ENCODE data around the gene CEP350. TPM values are rescaled to one million over a fixed set of nuclear protein-coding genes. Genes with fewer than 3 reads are reported as not detected.

The CEP350 gene
- total RNA-seq, 1 donor from 2014 or later, result 37.8 TPM

DNA sequence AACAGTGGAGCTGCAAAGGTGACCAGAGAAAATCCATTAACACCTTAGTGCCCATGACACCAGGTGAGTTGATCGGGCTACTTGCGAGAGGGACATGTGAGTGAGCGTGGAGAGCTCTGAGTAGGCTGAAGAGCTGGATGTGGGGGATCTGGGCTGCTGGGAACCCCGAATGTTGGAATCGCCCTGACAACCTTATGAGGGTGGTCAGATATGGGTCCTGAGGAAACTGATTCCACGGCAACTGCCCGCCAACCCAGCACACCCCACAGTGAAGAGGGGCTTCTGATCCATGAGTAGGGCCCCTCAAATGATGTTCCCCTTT is 199.4 kb downstream of the CEP350 start:
- intact Hi-C loops (cut with DNase I), result loop anchor here (2.0 to 10.0 kb wide), 4 partner anchors 199 to 933 kb away; partner anchors contain the start of genes CEP350, IER5, STX6 and TOR1AIP1
- H3K36me3 ChIP-seq, result no peaks in the 10 kb centered on the region
- H3K4me1 ChIP-seq, result peaks cover 4 to 17% of the 10 kb centered on the region in 2 donors
- H3K27ac ChIP-seq, result peak overlapping the region; percentile 82 to 85
- no peak for DNase-seq (ENCODE audit: low spot score in 2 of 2)
- TF ChIP-seq, protein P1, sequence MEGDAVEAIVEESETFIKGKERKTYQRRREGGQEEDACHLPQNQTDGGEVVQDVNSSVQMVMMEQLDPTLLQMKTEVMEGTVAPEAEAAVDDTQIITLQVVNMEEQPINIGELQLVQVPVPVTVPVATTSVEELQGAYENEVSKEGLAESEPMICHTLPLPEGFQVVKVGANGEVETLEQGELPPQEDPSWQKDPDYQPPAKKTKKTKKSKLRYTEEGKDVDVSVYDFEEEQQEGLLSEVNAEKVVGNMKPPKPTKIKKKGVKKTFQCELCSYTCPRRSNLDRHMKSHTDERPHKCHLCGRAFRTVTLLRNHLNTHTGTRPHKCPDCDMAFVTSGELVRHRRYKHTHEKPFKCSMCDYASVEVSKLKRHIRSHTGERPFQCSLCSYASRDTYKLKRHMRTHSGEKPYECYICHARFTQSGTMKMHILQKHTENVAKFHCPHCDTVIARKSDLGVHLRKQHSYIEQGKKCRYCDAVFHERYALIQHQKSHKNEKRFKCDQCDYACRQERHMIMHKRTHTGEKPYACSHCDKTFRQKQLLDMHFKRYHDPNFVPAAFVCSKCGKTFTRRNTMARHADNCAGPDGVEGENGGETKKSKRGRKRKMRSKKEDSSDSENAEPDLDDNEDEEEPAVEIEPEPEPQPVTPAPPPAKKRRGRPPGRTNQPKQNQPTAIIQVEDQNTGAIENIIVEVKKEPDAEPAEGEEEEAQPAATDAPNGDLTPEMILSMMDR (IDR thresholded peaks at IDR 0.05), result no peak
- H3K9me3 ChIP-seq, result no peaks in the 10 kb centered on the region
- H3K4me3 ChIP-seq, result peak overlapping the region; percentile 82 to 85
- no peaks in the 10 kb centered on the region for H3K27me3 ChIP-seq

DNA sequence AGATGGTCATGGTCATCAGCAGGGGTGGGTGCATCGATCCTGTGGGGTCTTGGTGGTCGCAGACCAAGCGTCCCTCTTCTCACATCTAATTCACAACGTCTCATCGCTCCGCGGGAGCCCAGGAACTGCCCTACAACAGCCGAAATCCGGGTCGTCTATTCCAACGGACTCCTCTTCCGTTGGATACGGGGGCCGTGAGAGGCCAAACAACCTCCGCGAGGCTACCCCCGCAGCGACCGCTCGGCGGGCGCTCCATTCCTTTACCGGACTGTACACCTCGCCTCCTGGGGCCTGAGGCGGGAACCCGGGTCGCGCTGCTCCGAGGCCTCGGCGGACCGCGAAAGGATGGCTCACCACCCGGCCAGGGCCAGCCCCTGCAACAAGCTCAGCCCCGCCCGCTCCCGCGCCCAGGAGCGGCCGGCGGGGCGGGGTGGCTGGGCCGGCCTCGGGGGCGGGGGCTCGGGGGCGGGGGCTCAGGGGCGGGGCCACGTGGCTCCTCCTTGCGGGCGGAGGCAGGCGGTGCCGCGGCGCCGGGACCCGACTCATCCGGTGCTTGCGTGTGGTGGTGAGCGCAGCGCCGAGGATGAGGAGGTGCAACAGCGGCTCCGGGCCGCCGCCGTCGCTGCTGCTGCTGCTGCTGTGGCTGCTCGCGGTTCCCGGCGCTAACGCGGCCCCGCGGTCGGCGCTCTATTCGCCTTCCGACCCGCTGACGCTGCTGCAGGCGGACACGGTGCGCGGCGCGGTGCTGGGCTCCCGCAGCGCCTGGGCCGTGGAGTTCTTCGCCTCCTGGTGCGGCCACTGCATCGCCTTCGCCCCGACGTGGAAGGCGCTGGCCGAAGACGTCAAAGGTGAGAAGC is 199.9 kb downstream of the CEP350 start, which contains the start of gene QSOX1:
QSOX1 (plus strand) TSS at position 545 of the 857 bp plus-strand sequence; CDS start at position 584, 39 bp downstream.
- Histone ChIP-seq H3K4me1 (peaks cover 4 to 17% of the 10 kb centered on the region in 2 donors), H3K9me3 (no peaks in the 10 kb centered on the region), H3K27me3 (no peaks in the 10 kb centered on the region), H3K36me3 (no peaks in the 10 kb centered on the region), H3K4me3 (peak within 1 kb of the TSS; percentile 82 to 85), H3K27ac (peak within 1 kb of the TSS; percentile 82 to 85)
- peak; percentile 59 to 93 for DNase-seq (ENCODE audit: low spot score in 2 of 2)
- intact Hi-C loops (cut with DNase I), result loop anchor here (2.0 to 10.0 kb wide), 4 partner anchors 200 to 933 kb away; partner anchors contain the start of genes CEP350, IER5, STX6 and TOR1AIP1
- TF ChIP-seq, protein P1 (IDR thresholded peaks at IDR 0.05), result peak in 2 of 3 experiments; percentile 12 to 37

DNA sequence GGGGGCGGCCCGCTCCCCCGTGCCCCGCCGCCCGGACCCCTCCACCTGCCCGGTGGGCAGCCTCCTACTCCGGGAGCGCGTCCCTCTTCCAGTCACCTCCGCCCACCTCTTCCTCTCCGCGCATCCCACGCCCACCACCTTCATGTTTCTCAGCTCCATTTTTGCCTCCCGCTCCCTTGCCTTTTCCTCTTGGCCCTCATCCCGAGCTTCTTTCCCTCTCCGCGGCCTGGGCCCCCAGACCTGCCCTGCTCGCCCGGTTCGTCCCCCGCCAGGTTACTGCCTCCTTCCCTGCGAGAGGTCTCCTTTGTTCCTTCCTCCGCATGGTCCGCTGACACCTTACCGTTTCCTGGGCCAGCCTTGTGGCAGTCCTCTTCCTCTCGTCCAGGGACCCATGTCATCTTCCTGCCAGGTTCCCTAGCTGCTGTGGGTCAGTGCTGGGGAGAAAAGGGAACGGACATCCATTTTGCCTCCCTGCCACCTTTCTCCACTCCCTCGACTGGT is 200.6 kb downstream of the CEP350 start:
- Histone ChIP-seq H3K27ac (peak overlapping the region; percentile 74 to 82), H3K4me3 (peak overlapping the region; percentile 82 to 85), H3K4me1 (peaks cover 4 to 17% of the 10 kb centered on the region in 2 donors), H3K27me3 (no peaks in the 10 kb centered on the region), H3K9me3 (no peaks in the 10 kb centered on the region), H3K36me3 (no peaks in the 10 kb centered on the region)
- no peak for DNase-seq (ENCODE audit: low spot score in 2 of 2)
- TF ChIP-seq, protein P1 (IDR thresholded peaks at IDR 0.05), result no peak
- intact Hi-C loops (cut with DNase I), result loop anchor here (2.0 to 10.0 kb wide), 2 partner anchors 200 to 272 kb away; partner anchors contain the start of genes CEP350 and TOR1AIP1

DNA sequence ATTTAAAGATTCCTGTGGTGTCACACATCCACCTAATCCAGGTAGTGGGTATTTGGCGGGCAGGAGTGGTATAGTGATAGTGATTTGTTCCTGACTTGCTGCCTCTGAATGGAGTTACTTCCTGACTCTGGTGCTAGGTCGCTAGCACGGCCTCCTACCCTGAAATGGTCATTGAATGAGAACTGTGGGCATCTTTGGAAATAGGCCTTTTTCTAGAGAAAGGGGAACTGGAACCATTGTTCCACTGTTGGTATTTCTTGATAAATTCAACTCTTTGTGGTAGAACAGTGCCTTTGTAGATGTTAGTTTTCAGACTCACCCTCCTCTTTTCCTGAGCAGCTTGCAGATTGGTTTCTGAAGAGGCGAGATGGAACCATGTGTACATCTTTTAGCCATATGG is 201.6 kb downstream of the CEP350 start:
- no peaks in the 10 kb centered on the region for H3K9me3 ChIP-seq
- H3K27ac ChIP-seq, result peak overlapping the region in 1 of 2 donors; percentile 23
- peaks cover 4 to 17% of the 10 kb centered on the region in 2 donors for H3K4me1 ChIP-seq
- TF ChIP-seq, protein P1 (IDR thresholded peaks at IDR 0.05), result no peak
- peak overlapping the region in 1 of 2 donors; percentile 82 for H3K4me3 ChIP-seq
- intact Hi-C loops (cut with DNase I), result loop anchor here (10.0 kb wide), 1 partner anchor 201 kb away; the partner anchor contains the start of gene CEP350
- no peak for DNase-seq (ENCODE audit: low spot score in 2 of 2)
- no peaks in the 10 kb centered on the region for H3K36me3 ChIP-seq
- H3K27me3 ChIP-seq, result no peaks in the 10 kb centered on the region

DNA sequence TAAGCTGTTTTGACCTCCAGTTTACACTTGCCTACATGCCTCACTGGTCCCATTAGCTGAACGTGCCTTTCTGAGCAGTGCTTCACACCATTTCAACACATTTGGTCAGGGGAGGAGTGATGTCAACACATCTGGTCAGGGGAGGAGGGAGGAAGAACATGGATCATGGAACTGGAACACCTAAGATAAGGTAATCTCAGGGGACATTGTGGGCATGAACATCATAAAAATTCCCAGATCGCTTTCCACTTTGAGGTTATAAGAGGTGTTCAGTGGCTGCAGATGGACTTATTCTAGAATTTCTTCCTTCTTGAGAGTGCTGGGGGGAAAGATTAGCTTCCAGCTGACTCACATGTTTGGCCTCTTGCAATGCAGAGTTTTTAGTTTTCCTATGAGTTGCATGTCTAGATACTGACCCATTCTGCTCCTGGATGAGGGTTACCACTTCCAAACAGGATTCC is 202.1 kb downstream of the CEP350 start:
- peak overlapping the region; percentile 21 to 23 for H3K27ac ChIP-seq
- TF ChIP-seq, protein P1 (IDR thresholded peaks at IDR 0.05), result no peak
- DNase-seq (ENCODE audit: low spot score in 2 of 2), result no peak
- H3K9me3 ChIP-seq, result no peaks in the 10 kb centered on the region
- H3K36me3 ChIP-seq, result no peaks in the 10 kb centered on the region
- H3K27me3 ChIP-seq, result no peaks in the 10 kb centered on the region
- intact Hi-C loops (cut with DNase I), result loop anchor here (10.0 kb wide), 1 partner anchor 202 kb away; the partner anchor contains the start of gene CEP350
- no peak overlapping the region for H3K4me3 ChIP-seq
- H3K4me1 ChIP-seq, result peaks cover 4 to 15% of the 10 kb centered on the region in 2 donors
